ENCODE measurements around the gene ZNF771. TPM values are rescaled to one million over a fixed set of nuclear protein-coding genes. Genes with fewer than 3 reads are reported as not detected.

The ZNF771 gene
- total and polyA plus RNA-seq, 2 donors (not counting 3 experiments of a cell fraction or from before 2014, with no cell fraction given) = 11.7 to 16.8 TPM

- Histone ChIP-seq H3K4me2 (ENCODE audit: insufficient read depth, low read length) (no peak overlapping the region), H3K4me3 (replicated peaks in 1 of 3; ENCODE audit: insufficient read depth in 1 of 3, low read depth in 1 of 3, low read length in 3 of 3) (no peak overlapping the region), H2AFZ (ENCODE audit: low read depth, low read length) (no peak overlapping the region), H3K4me1 (ENCODE audit: control insufficient read depth, extremely low read depth, insufficient read depth, low read length) (no peaks in the 10 kb centered on the region), H3K9me1 (replicated peaks; ENCODE audit: control insufficient read depth, extremely low read depth, insufficient read depth, low read length) (no peaks in the 10 kb centered on the region), H3K9ac (replicated peaks; ENCODE audit: extremely low read depth, insufficient read depth, low read length) (no peak overlapping the region), H4K20me1 (replicated peaks; ENCODE audit: control insufficient read depth, extremely low read depth, insufficient read depth, low read length) (no peaks in the 10 kb centered on the region), H3K27me3 (ENCODE audit: control insufficient read depth in 2 of 2, insufficient read depth in 2 of 2, low read length in 2 of 2) (no peaks in the 10 kb centered on the region), H3K9me3 (replicated peaks; ENCODE audit: control insufficient read depth, insufficient read depth, low read length) (no peaks in the 10 kb centered on the region), H3K36me3 (ENCODE audit: control insufficient read depth in 2 of 2, extremely low read depth in 1 of 2, insufficient read depth in 2 of 2, low read length in 2 of 2) (peaks cover 2 to 34% of the 10 kb centered on the region in 2 experiments), H3K79me2 (ENCODE audit: control insufficient read depth, insufficient read depth, low read length) (peaks cover 43% of the 10 kb centered on the region), H3K27ac (ENCODE audit: insufficient read depth, low read depth, low read length) (no peak overlapping the region)
- FAIRE-seq = no peak
- intact Hi-C loops (cut with micrococcal nuclease) = no loop called here
- TF ChIP-seq POLR2AphosphoS5 (IDR thresholded peaks at IDR 0.05; ENCODE audit: insufficient read depth, low read depth, low read length) = no peak
- TF ChIP-seq EZH2 (IDR thresholded peaks at IDR 0.05; ENCODE audit: borderline replicate concordance, low read depth, low read length, severe bottlenecking) = no peak
- TF ChIP-seq POLR2A (IDR thresholded peaks at IDR 0.05; ENCODE audit: low read depth, low read length) = no peak
- no peak for TF ChIP-seq FOS (IDR thresholded peaks at IDR 0.05; ENCODE audit: borderline replicate concordance, insufficient read depth, low read length)
- TF ChIP-seq MAX (IDR thresholded peaks at IDR 0.05; ENCODE audit: insufficient read depth, insufficient read length) = no peak
- no peak for TF ChIP-seq GATA2 (IDR thresholded peaks at IDR 0.05; ENCODE audit: insufficient read depth, insufficient read length, low read depth, low read length)
- TF ChIP-seq MYC (IDR thresholded peaks at IDR 0.05; ENCODE audit: low read depth, low read length) = no peak
- TF ChIP-seq JUN (IDR thresholded peaks at IDR 0.05; ENCODE audit: borderline replicate concordance, insufficient read depth, insufficient read length, low read depth) = no peak
- no peak for TF ChIP-seq CTCF (IDR thresholded peaks at IDR 0.05; ENCODE audit: extremely low read depth in 1 of 2, insufficient read depth in 1 of 2, low read depth in 1 of 2, low read length in 2 of 2)
- DNase-seq (ENCODE audit: low read depth, low spot score) = no peak
- dilution Hi-C loops (cut with MboI; ENCODE audit: extremely low pct_ligation_motif_present, low sequenced_read_pairs) = no loop called here
- no TSS peak for BruUV-seq (replicated peaks)
- ChIA-PET POLR2A (no interaction called here), CTCF (interaction anchor here (1.8 kb wide), 1 partner anchor 48 kb away, joined by 5 read pairs; no protein-coding TSS in a partner anchor)
Measured at GRCh38 chr16:30361180-30361579, 46.2 kb upstream of the ZNF771 start.

Measured in endothelial cell of umbilical vein (primary cell).